HG02763 (cell line): ENCODE measurements around the gene C15orf61.
A peak's percentile ranks its signal among the peaks of the same experiment; 100 is the strongest.

ENCODE experiments used
- ATAC-seq: cut with Tn5 transposase; IDR thresholded peaks from one replicate; pipeline ENCODE4 v1.9.1; 2021; ENCODE audit warnings: mild to moderate bottlenecking, moderate library complexity; ENCODE audit not compliant: unreplicated experiment

The C15orf61 gene

DNA sequence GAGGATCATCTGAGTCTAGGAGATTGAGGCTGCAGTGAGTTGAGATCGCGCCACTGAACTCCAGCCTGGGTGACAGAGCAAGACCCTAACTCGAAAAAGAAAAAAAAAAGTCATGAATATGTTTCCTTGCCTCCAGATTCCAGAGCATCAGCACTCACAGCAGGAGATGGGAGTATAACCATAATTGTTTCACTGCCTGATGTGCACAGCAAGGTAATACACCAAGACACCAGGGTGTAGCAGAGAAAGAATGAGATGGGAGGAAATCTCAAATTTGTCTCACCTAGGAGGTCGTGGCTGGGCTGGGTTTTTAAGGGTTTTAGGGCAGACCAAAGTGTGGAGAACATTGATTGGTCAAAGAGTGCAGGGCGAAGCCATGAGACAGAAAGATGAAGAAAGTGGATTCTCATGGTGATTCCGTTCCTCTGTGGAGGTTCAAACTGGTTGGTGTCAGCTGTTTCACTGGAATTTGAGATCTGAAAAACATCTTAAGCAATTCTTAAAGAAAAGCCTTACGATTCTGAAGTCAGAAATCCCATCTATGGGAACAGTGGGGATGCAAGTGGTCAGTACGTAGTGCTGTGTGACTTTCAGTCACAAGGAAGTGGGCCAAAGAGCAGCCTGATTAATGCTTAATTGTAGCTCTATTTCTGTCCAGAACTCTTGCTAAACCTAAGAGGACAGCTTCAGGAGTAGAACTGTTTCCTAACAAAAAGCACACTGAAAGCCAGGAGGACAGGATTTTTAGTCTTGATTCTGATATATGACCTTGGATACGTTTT, 7.8 kb upstream of the C15orf61 start:
- ATAC-seq = no peak

DNA sequence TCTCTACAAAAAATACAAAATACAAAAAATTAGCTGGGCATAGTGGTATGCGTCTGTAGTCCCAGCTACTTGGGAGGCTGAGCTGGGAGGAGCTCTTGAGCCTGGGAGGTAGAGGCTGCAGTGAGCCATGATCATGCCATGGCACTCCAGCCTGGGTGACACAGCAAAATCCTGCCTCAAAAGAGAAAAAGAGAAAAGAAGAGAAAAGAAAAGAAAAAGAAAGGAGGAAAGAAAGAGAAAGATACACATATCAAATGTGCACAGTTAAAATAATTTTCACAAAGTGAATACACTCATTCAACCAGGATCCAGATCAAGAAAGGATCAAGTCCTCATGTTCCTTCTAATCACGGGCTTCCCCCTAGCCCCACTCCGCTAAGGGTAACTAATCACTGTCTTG, 5.8 kb upstream of the C15orf61 start:
- ATAC-seq = no peak

DNA sequence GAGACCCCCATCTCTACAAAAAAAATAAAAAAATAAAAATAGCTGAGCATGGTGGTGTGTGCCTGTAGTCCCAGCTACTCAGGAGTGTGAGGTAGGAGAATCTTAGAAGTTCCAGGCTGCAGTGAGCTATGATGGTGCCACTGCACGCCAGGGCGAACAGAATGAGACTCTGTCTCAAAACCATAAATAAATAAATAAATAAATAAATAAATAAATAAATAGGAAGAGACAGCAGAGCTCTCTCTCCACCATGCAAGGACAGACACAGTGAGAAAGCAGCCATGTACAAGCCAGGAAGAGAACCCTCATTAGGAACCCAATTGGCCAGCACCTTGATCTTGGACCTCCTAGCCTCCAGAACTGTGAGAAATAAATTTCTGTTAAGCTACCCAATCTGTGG, 5.4 kb upstream of the C15orf61 start:
- no peak for ATAC-seq

DNA sequence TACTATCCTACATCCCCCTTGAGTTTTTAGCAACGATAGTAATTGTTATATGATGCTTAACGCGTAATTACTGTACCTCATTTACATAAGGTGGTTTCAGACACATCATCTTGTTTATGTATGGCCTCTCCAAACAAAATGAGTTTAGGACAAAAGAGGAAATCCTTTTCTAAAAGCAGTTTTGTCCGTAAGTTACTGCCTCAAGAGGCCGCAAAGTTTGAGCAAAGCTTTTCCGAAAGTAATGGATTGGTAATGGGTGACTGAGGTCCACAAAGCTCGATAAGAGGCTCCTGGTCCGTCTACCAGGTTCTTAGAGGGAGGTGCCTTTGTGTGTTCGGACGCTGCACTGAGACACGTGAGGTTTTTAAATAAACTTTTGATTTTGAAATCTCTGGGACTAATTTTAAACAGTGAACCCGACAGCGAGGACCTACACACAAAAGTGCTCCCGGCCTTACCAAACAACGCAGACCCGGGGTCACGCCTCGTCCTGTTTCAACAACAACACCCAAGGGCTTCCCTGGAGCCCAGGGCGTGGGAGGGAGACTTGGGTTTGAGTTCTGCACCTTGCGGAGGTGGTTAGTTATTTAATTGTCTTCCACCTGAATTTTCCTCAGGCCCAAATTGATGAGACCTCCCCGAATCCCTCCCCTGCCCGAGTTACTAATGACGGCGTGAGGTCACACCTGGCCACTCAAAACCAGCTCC, 456 bp upstream of the C15orf61 start:
- ATAC-seq = no peak

DNA sequence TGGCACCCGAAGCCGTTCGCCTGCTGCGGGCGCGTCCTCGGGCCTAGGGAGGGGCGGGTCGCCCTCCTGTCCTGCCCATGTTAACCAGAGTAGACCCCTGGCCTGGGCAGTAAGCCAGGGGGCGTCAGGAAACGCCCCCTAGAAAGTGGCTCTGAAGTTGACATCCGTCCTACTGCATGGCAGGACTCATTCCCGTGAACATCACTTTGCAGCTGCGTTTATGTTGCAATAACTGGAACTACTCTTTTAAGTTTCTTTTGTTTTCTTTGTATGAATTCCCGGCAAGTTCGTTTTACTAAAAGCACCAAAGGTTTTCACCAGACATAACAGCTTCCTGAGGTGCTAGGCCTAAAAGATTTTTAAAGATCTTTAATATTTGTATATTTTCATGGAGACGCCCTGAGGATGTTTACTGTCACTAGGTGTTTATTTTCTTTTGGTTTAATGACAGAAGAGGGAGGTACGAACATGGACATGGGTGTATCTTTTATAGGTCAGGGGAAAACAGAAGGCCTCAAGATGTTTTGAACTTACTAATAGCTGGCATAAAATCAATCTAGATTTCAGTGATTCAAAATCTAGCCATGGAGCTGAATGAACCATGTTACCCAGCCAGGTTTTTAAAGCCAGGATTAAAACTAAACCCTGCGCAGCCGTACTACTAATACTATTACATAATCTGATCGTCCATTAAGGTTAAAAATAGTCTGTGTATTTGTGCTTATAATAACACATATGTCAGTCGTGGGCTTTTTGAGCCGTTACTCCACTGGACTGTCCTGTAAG, 1.0 kb downstream of the C15orf61 start:
- no peak for ATAC-seq

GRCh38 chr15:67523330-67523729, 2.4 kb downstream of the C15orf61 start:
- ATAC-seq = no peak

- ATAC-seq = no peak
Measured at GRCh38 chr15:67524235-67524634, 3.3 kb downstream of the C15orf61 start.

DNA sequence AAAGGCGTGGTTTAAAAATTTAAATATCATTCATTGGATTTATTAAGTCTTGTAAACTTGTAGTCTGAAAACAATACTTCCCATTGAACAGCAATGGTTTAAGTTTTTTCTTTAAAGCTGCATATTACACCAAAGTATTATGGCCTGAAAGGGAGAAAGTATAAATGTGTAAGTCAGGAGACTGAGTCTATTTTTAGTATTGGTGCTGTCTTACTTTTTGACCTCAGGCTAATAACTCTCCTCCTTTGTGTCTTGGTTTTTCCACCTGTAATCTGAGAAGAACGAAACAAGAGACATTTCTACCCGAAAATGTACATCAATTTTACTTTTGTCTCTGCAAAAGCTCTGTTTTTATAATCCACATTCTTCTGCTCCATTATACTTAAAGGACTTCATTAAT, 7.6 kb downstream of the C15orf61 start:
- no peak for ATAC-seq

DNA sequence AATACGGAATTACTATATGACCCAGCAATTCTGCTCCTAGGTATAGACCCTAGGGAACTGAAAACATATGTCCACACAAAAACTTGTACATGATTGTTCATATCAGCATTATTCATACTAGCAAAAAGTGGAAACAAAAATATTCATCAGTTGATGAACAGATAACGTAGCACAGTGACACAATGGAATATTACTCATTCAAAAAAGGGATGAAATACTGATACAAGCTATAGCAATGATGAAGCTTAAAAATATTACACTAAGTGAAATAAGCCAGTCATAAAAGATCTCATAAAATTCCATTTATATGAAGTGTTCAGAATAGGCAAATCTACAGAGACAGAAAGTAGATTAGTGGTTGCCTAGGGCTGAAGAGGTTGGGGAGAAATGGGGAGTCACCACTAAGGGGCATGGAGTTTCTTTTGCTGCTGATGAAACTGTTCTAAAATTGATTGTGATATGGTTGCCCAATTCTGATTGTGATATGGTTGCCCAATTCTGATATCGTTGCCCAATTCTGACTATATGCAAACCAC, 10.5 kb downstream of the C15orf61 start:
- no peak for ATAC-seq

DNA sequence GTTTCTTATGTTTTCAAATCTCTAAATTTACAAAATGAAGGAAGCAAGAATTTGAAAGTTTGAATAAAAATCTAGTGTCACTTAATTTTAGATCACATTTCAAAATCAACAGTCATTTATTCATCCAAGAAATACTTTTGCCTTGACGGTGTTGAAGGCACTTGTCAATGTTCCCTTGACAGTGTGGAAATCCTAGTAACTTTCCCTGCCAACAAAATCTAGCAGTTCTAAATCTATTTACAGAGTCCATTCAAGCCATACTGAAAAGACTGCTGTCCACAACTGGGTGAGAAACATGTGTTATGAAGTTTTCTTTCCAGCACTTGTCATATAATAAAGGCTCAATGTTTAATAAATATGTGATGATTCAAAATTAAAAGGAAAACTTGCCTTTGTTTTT, 12.9 kb downstream of the C15orf61 start:
- no peak for ATAC-seq

DNA sequence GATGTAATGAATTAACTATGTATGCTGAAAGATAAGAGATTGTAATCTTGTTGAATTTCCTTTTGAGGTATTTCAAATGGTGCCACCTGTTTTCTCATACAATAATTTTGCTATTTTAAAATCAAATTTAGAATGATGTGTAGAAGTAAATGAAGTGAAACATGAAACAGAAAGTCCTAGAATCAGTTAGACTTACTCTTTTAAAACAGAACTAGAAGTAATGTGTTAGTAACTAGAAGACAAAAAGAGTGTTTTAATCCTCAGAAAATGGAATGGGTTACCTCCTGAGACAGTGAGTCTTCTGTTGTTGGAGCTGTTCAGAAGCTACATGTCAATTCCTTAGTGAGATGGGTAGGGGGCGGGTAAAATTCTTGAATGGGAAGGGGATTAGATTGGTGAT, 13.4 kb downstream of the C15orf61 start:
- ATAC-seq = no peak

DNA sequence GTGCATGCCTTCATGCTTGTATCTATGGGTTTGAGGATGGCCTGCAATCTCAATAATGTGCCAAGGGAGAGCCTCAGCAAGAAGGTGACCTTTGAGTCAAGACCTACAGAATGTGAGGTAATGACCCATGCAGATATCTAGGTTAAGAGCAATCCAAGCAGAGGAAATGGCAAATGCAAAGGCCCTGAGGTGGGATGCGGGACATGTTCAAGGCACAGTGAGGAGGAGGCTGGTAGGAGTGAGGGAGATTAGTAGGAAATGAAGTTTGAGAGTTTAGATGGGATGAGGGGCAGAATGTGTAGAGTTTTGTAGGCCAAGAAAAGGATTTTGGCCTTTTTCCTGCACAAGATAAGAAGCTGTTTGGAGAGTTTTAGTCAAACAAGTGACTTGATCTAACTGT, 16.8 kb downstream of the C15orf61 start:
- no peak for ATAC-seq

DNA sequence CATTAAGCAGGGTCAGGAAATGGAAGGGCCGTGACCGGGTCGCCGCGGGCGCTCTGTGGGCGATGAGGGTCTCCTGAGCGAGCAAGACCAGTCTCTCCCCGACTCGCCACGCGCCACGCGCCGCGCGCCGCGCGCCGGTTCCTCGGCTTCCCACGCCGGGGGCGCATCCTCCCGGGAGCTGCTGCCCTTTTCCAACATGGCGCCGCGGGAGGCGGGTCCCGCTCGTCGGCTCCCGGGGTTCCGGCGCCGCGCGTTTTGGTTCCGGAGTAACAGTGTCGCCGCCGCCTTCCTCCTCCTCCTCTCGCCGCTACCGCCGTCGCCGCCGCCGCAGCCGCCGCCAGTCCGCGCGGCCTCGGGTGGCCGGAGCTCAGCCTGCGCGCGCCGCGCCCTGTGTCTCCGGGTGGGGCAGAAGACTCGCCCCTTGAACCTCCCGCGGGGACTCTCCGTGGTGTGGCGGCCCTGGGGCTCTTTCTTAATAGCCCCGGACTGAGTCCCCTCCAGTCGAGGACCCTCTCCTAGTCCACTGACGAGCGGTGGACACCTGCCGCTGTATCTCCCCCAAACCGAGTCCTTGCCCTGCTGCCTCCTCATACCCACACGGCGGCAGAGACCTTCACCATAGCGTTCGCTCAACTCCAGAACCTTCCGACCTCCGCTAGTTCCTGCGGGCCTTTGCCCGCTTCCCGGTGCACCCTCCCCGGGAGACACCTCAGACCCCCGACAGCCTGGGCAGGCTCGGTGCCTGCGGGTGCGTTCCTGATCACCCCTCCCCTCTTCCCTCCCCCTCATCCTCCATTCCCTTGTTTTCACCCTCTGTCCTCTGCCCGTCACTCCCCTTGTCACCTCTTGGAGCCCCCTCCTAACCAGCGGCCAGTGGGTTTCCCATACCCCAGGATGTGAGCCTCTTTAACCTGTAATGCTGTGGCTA, 21.8 kb downstream of the C15orf61 start, which contains the start of gene MAP2K5:
Gene MAP2K5 (plus strand): TSS at position 284 of the 928 bp plus-strand sequence. CDS start 633 bp downstream, at position 917.
- peak; percentile 63 for ATAC-seq

GRCh38 chr15:67543348-67543718, 22.4 kb downstream of the C15orf61 start:
- ATAC-seq = no peak

GRCh38 chr15:67544475-67544874, 23.5 kb downstream of the C15orf61 start:
- ATAC-seq = no peak

- no peak for ATAC-seq
Measured at GRCh38 chr15:67545864-67546263, 24.9 kb downstream of the C15orf61 start.

DNA sequence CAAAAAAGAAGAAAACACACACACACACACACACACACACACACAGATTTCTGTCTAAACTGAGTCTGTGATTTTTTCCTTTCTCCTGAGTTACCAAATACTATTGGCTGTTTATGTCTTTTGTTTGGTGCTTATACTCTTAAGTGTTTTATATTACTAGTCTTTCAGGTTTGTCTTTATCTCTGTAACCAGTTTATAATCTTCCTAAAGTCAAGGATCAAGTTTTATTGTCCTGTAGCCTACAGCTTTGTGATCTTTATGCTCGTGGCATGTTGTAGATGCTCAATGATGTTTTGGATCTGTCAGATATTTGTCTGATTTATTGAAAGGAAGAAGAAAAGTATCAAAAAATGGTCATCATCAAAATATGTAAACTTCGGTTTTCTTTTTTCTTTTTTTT, 26.1 kb downstream of the C15orf61 start:
- ATAC-seq = no peak

GRCh38 chr15:67547836-67548235, 26.9 kb downstream of the C15orf61 start:
- ATAC-seq = no peak

DNA sequence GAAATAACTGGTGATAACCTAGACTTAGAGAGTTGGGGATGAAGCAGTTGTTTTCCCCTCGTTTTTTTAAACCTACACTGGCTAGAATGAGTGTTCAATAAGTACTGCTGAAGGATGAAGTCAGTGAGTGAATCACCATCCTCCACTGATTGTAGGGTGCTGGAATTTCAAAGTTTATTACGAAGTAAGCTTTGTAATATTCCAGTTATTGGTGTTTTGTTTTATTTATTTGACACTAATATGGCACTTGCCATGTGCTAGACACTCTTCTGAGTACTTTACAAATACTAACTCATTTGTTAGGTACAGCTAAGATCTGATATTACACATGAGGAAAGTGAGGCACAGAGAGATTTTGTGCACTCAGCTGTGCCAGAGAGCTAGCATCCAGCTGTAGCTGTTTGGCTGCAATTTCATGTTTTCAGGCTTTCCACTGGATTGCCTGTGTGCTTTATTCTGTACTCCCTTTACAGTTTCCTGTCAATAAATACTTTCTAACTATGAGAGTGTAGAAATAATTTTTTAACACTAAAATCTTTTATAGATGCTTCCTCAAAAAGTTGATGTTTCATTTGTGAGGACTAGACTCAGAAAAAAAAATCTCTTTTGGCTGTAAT, 27.4 kb downstream of the C15orf61 start:
- no peak for ATAC-seq
